CD4-positive, CD25-positive, alpha-beta regulatory T cell (primary cell): Measurements from ENCODE around the gene TTLL8. TPM values are rescaled to one million over a fixed set of nuclear protein-coding genes. Genes with fewer than 3 reads are reported as not detected.

Experiments
- ATAC-seq, 2 donors: fragments of 150-1000 bp; cut with Tn5 transposase; one replicate each; pipeline ENCODE4 v1.10.0; 2021; ENCODE audit warnings: low read depth in 2 of 2, moderate number of reproducible peaks in 2 of 2, moderate library complexity in 1 of 2
- DNase-seq, 3 donors: peaks; one replicate each; pipeline versions ENCODE4 v3.0.0 to v3.0.0-alpha.2; 2012 to 2022; ENCODE audit warnings: mixed read lengths in 1 of 3
- H3K27ac ChIP-seq: one replicate; pipeline ENCODE4 v1.7.0; 2013; ENCODE audit warnings: mild to moderate bottlenecking, low read length; ENCODE audit not compliant: insufficient read depth, poor library complexity, severe bottlenecking
- H3K27me3 ChIP-seq: one replicate; pipeline ENCODE4 v1.7.0; 2013; ENCODE audit warnings: low read length; ENCODE audit not compliant: control insufficient read depth, insufficient read depth
- H3K36me3 ChIP-seq: one replicate; pipeline ENCODE4 v1.7.0; 2013; ENCODE audit warnings: mild to moderate bottlenecking, low read length, moderate library complexity; ENCODE audit not compliant: control insufficient read depth, insufficient read depth
- H3K4me1 ChIP-seq: 2 replicates; pipeline ENCODE4 v1.7.0; 2013; ENCODE audit warnings: mild to moderate bottlenecking, low read length; ENCODE audit not compliant: insufficient read depth, control insufficient read depth, poor library complexity, severe bottlenecking
- H3K4me3 ChIP-seq: one replicate; pipeline ENCODE4 v1.7.0; 2013; ENCODE audit warnings: low read depth, mild to moderate bottlenecking, low read length, moderate library complexity
- H3K9me3 ChIP-seq, 2 experiments: 1 replicate in 1 of 2; 2 replicates in 1 of 2; pipeline ENCODE4 v1.7.0; 2013; ENCODE audit warnings: low read length in 2 of 2, mild to moderate bottlenecking in 1 of 2, moderate library complexity in 1 of 2; ENCODE audit not compliant: control insufficient read depth in 2 of 2
- H3K27ac Mint-ChIP-seq, 3 donors: one replicate each; pipeline ENCODE4 v1.8.0; 2020 to 2022; ENCODE audit warnings: mild to moderate bottlenecking in 3 of 3, mixed read lengths in 3 of 3, moderate library complexity in 2 of 3
- H3K27me3 Mint-ChIP-seq: one replicate; pipeline ENCODE4 v1.8.0; 2022; ENCODE audit warnings: mild to moderate bottlenecking, mixed read lengths
- H3K36me3 Mint-ChIP-seq: one replicate; pipeline ENCODE4 v1.8.0; 2020; ENCODE audit warnings: mixed read lengths
- H3K4me1 Mint-ChIP-seq, 4 donors: one replicate each; pipeline ENCODE4 v1.8.0; 2020 to 2022; ENCODE audit warnings: mixed read lengths in 4 of 4, mild to moderate bottlenecking in 1 of 4
- H3K4me3 Mint-ChIP-seq, 4 donors: one replicate each; pipeline ENCODE4 v1.8.0; 2020 to 2022; ENCODE audit warnings: mild to moderate bottlenecking in 4 of 4, mixed read lengths in 4 of 4, moderate library complexity in 3 of 4
- H3K9me3 Mint-ChIP-seq, 7 donors: one replicate each; pipeline ENCODE4 v1.8.0; 2020 to 2022; ENCODE audit warnings: mixed read lengths in 7 of 7, mild to moderate bottlenecking in 3 of 7, moderate library complexity in 2 of 7
- polyA plus RNA-seq, 4 donors: library from polyadenylated mRNA; unstranded; fragments of 300-500 nt; fragmentation: Illumina TruSeq; gene quantifications; one replicate each; pipeline ENCODE4 v1.2.3, GENCODE V29; 2021
- total RNA-seq: library from RNA; stranded (reverse); gene quantifications from one replicate; pipeline ENCODE4 v1.2.3, GENCODE V29; 2022

The TTLL8 gene
- total and polyA plus RNA-seq, 5 donors from 2014 or later = not detected

DNA sequence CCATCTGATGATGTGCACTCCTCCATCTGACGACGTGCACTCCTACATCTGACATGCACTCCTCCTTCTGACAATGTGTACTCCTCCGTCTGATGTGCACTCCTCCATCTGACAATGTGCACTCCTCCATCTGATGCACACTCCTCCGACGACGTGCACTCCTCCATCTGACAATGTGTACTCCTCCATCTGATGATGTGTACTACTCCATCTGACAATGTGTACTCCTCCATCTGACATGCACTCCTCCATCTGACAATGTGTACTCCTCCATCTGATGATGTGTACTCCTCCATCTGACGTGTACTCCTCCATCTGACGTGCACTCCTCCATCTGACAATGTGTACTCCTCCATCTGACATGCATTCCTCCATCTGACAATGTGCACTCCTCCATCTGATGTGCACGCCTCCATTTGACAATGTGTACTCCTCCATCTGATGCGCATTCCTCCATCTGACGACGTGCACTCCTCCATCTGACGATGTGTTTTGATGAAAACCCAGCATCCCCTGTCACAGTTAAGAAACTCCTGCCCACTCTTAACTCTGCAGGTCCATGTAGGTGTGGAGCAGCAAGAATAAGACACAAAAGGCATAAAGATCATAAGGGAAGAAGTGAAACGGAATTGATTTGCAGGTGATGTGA is 35.8 kb downstream of the TTLL8 start:
- Histone ChIP-seq H3K27me3 (no peaks in the 10 kb centered on the region), H3K27ac (no peak overlapping the region), H3K36me3 (no peaks in the 10 kb centered on the region), H3K4me1 (peaks cover 13% of the 10 kb centered on the region), H3K4me3 (no peak overlapping the region), H3K9me3 (no peaks in the 10 kb centered on the region)
- H3K36me3 Mint-ChIP-seq = no peaks in the 10 kb centered on the region
- H3K27ac Mint-ChIP-seq = no peak overlapping the region
- peaks cover 0 to 1% (median 0%) of the 10 kb centered on the region in 7 donors for H3K9me3 Mint-ChIP-seq
- ATAC-seq = no peak
- no peak for DNase-seq
- no peaks in the 10 kb centered on the region for H3K27me3 Mint-ChIP-seq
- H3K4me1 Mint-ChIP-seq = peaks cover 9 to 24% (median 17%) of the 10 kb centered on the region in 4 donors
- no peak overlapping the region for H3K4me3 Mint-ChIP-seq

DNA sequence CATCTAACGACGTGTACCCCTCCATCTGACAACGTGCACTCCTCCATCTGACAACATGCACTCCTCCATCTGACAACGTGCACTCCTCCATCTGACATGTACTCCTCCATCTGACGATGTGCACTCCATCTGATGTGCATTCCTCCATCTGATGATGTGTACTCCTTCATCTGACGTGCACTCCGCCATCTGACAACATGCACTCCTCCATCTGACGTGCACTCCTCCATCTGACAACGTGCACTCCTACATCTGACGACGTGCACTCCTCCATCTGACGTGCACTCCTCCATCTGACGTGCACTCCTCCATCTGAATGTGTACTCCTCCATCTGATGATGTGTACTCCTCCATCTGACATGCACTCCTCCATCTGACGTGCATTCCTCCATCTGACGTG is 37.5 kb downstream of the TTLL8 start:
- Mint-ChIP-seq H3K4me3 (no peak overlapping the region), H3K27ac (no peak overlapping the region), H3K27me3 (no peaks in the 10 kb centered on the region), H3K4me1 (peaks cover 9 to 28% (median 19%) of the 10 kb centered on the region in 4 donors), H3K36me3 (no peaks in the 10 kb centered on the region), H3K9me3 (no peaks in the 10 kb centered on the region)
- H3K27me3 ChIP-seq = no peaks in the 10 kb centered on the region
- H3K4me3 ChIP-seq = no peak overlapping the region
- DNase-seq (no peak), ATAC-seq (no peak)
- peaks cover 30% of the 10 kb centered on the region for H3K4me1 ChIP-seq
- no peak overlapping the region for H3K27ac ChIP-seq
- H3K9me3 ChIP-seq = no peaks in the 10 kb centered on the region
- no peaks in the 10 kb centered on the region for H3K36me3 ChIP-seq

DNA sequence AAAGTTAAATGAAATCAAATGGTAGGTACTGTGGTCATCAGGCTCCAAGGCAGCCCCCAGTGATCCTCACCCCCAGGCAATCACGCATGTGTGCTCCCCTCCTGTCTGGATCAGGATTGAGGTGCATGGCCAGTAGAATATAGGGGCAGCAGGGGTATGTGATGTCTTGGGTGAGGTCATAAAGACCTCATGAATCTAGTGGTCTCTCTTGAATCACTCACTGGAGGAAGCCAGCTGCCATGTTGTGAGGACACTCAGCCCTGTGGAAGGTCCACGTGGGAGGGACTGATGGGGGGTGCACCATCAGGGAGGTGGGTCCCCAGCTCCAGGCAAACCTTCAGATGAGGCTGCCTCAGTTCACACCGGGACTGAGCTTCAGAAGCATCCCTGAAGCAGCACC is 38.8 kb downstream of the TTLL8 start:
- no peak for ATAC-seq
- Mint-ChIP-seq H3K9me3 (no peaks in the 10 kb centered on the region), H3K36me3 (no peaks in the 10 kb centered on the region), H3K27me3 (no peaks in the 10 kb centered on the region), H3K27ac (peak overlapping the region in 1 of 3 donors; percentile 3), H3K4me1 (peaks cover 9 to 28% (median 17%) of the 10 kb centered on the region in 4 donors), H3K4me3 (peak overlapping the region in 1 of 4 donors; percentile 50)
- Histone ChIP-seq H3K4me1 (peaks cover 41% of the 10 kb centered on the region), H3K36me3 (no peaks in the 10 kb centered on the region), H3K4me3 (no peak overlapping the region), H3K9me3 (no peaks in the 10 kb centered on the region), H3K27me3 (no peaks in the 10 kb centered on the region), H3K27ac (no peak overlapping the region)
- DNase-seq = no peak

DNA sequence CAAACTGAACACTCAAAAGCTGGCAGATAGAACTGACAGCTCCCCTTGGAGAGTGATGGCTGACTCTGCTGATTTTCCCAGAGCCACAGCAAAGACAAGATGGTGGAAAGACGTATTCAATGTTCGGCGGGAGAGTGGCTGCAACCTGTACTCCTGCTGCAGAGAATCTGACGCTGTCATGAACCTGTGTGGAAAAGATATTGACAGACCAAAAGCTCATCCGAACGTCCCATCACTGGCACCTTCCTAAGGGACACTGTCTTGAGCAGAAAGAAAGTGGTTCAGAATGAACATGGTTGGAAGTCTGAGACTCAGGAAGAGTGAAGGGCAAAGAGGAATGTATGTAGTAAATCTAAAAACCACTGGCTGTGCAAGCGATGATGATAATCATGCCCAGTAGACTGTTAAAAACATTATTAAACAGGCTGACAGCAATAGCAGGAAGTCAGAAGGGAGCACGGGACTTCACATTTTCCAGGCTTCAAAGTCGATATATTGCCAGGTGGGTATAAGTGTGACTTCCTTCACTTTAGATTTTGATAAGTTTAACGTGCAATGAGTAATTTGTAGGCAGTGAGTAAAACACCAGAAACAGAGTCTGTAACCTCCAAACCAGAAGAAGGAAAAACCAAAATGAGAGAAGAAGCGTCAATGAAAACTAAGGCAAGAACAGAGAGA is 39.4 kb downstream of the TTLL8 start:
- H3K4me3 Mint-ChIP-seq = peak overlapping the region; percentile 39 to 66 (median 58)
- H3K9me3 Mint-ChIP-seq = no peaks in the 10 kb centered on the region
- no peaks in the 10 kb centered on the region for H3K9me3 ChIP-seq
- ATAC-seq (peak; percentile 30 to 35), DNase-seq (peak in 1 of 3 donors; percentile 51)
- H3K27ac Mint-ChIP-seq = peak overlapping the region; percentile 52 to 82 (median 61)
- no peaks in the 10 kb centered on the region for H3K36me3 ChIP-seq
- no peaks in the 10 kb centered on the region for H3K27me3 ChIP-seq
- H3K4me1 ChIP-seq = peaks cover 47% of the 10 kb centered on the region
- H3K36me3 Mint-ChIP-seq = no peaks in the 10 kb centered on the region
- H3K27me3 Mint-ChIP-seq = no peaks in the 10 kb centered on the region
- H3K4me1 Mint-ChIP-seq = peaks cover 9 to 33% (median 17%) of the 10 kb centered on the region in 4 donors
- H3K27ac ChIP-seq = peak overlapping the region; percentile 43
- peak overlapping the region; percentile 16 for H3K4me3 ChIP-seq

DNA sequence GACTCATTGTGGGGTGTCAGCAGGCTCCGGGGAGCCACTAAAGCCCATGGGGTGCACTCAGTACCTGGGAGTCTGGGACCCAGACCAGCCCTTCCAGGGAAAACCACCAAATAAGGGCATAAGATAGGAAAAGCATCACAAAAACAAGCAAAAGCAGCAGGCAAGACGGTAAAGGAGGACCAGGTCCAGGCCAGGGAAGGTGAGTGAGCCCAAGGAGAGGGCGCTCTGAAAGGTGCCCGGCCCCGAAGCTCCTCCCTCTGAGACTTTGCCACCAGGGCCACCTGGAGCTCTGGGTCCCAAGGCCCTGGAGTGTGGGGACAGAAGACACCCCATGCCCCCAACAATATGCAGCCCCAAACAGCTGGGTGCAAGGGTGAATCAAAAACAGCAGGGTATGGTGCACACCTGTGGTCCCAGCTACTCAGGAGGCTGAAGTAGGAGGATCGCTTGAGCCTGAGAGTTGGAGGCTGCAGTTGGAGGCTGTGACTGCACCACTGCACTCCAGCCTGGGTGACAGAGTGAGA is 40.3 kb downstream of the TTLL8 start:
- H3K27me3 ChIP-seq = no peaks in the 10 kb centered on the region
- Mint-ChIP-seq H3K27me3 (no peaks in the 10 kb centered on the region), H3K36me3 (no peaks in the 10 kb centered on the region), H3K4me3 (peak overlapping the region in 3 of 4 donors; percentile 26 to 78 (median 54)), H3K4me1 (peaks cover 9 to 37% (median 17%) of the 10 kb centered on the region in 4 donors), H3K9me3 (no peaks in the 10 kb centered on the region), H3K27ac (peak overlapping the region in 2 of 3 donors; percentile 61 to 91)
- H3K4me3 ChIP-seq = no peak overlapping the region
- H3K4me1 ChIP-seq = peaks cover 56% of the 10 kb centered on the region
- H3K27ac ChIP-seq = peak overlapping the region; percentile 41
- no peak for ATAC-seq
- no peaks in the 10 kb centered on the region for H3K36me3 ChIP-seq
- H3K9me3 ChIP-seq = no peaks in the 10 kb centered on the region
- no peak for DNase-seq

DNA sequence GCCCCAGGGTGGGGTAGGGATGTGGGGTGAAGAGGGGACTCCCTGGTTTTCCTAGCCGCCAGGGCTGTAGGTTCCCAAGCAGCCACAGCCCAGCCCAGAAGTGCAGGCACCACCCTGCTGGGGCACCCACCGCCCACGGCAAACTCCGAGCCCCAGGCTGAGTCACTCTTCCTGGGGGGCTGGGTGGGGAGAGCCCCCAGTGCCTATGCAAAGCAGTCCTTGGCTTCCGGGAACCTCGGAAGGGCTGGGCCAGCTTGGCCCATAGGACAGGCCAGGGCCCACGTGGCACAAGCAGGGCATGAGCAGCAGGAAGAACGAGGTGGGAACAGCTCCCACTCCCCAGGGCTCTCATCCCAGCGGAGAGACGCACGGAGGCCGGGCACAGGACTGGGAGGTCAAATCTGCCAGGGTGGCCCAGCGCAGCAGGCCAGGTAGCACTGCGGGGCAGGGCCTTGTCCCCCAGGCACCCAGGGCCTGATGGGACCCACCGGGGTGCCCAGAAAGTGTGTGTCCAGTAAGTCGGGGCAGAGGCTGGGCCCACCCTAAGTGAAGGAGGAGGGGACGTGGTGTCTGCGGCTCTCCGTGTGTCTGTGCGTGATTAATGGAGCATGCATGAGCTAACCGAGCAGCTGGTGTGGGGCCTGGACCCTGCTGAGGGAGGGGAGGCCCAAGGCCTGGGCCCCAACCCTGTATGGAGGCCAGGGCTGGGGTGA is 41.0 kb downstream of the TTLL8 start:
- peaks cover 57% of the 10 kb centered on the region for H3K4me1 ChIP-seq
- Mint-ChIP-seq H3K4me1 (peaks cover 9 to 41% (median 17%) of the 10 kb centered on the region in 4 donors), H3K27me3 (peaks cover 4% of the 10 kb centered on the region), H3K36me3 (no peaks in the 10 kb centered on the region), H3K27ac (peak overlapping the region in 1 of 3 donors; percentile 91), H3K4me3 (peak overlapping the region in 3 of 4 donors; percentile 26 to 78 (median 54)), H3K9me3 (no peaks in the 10 kb centered on the region)
- peak in 1 of 3 donors; percentile 73 for DNase-seq
- H3K9me3 ChIP-seq = no peaks in the 10 kb centered on the region
- H3K36me3 ChIP-seq = no peaks in the 10 kb centered on the region
- no peak overlapping the region for H3K4me3 ChIP-seq
- no peaks in the 10 kb centered on the region for H3K27me3 ChIP-seq
- ATAC-seq = peak; percentile 14 to 58
- peak overlapping the region; percentile 41 for H3K27ac ChIP-seq

DNA sequence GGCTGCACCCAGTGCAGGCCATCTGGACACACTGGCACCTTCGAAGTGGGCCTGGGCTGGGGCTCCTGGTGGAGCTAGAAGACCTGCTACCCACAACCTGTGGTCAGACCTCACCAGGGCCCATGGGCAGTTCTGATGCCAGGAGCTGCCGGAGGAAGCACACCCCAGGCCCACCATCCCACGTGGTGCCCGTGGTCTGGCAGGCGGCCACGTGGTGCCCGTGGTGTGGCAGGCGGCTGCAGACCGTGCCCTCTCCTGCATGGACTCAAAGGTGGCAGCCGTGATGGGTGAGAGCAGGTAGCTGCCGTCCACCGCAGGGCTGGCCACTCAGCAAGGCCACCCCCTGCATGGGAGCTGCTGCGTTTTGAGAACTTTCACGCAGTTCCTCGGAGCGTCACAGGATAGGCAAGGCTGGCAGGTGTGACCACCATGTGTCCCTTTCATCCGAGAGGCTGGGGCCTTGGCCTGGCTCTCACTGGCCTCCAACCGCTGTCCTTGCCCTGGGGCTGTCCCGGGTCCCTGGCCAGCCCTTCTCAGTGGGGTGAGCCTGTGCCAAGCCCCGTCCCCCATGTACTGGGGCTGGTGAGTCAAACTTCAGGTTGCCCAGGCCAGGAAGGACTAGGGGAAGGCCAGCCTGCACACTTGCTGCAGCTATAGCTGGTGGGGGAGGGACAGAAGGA is 41.6 kb downstream of the TTLL8 start:
- no peaks in the 10 kb centered on the region for H3K9me3 ChIP-seq
- DNase-seq (no peak), ATAC-seq (peak in 1 of 2 donors; percentile 15)
- H3K27me3 ChIP-seq = no peaks in the 10 kb centered on the region
- peaks cover 4% of the 10 kb centered on the region for H3K27me3 Mint-ChIP-seq
- H3K4me3 Mint-ChIP-seq = peak overlapping the region in 1 of 4 donors; percentile 25
- peaks cover 60% of the 10 kb centered on the region for H3K4me1 ChIP-seq
- H3K36me3 ChIP-seq = no peaks in the 10 kb centered on the region
- H3K36me3 Mint-ChIP-seq = no peaks in the 10 kb centered on the region
- peak overlapping the region; percentile 41 for H3K27ac ChIP-seq
- no peak overlapping the region for H3K4me3 ChIP-seq
- no peak overlapping the region for H3K27ac Mint-ChIP-seq
- peaks cover 9 to 47% (median 19%) of the 10 kb centered on the region in 4 donors for H3K4me1 Mint-ChIP-seq
- H3K9me3 Mint-ChIP-seq = no peaks in the 10 kb centered on the region
